ENCODE measurements around the gene TRIB2. TPM values are rescaled to one million over a fixed set of nuclear protein-coding genes. Genes with fewer than 3 reads are reported as not detected.

The TRIB2 gene
- total RNA-seq, 5 donors from 2014 or later (not counting 1 experiment from before 2014, with no cell fraction given): 111 to 131 (median 121) TPM

GRCh38 chr2:12766421-12766879 is 49.7 kb downstream of the TRIB2 start:
- Mint-ChIP-seq H3K4me3 (no peak overlapping the region), H3K4me1 (peaks cover 0 to 7% (median 4%) of the 10 kb centered on the region in 3 donors), H3K9me3 (peaks cover 0 to 12% (median 2%) of the 10 kb centered on the region in 3 donors), H3K36me3 (peaks cover 4% of the 10 kb centered on the region), H3K27me3 (peaks cover 13 to 20% of the 10 kb centered on the region in 2 donors), H3K27ac (no peak overlapping the region)
- Histone ChIP-seq H3K9me3 (no peaks in the 10 kb centered on the region), H3K27ac (ENCODE audit: low read length) (no peak overlapping the region), H3K4me3 (ENCODE audit: control insufficient read depth in 1 of 2, extremely low read depth in 1 of 2, low read length in 1 of 2) (no peak overlapping the region), H3K27me3 (replicated peaks in 1 of 2; ENCODE audit: control insufficient read depth in 2 of 2, extremely low read depth in 1 of 2, insufficient read depth in 2 of 2, low read length in 1 of 2) (peaks cover 6 to 7% of the 10 kb centered on the region in 2 experiments), H3K36me3 (ENCODE audit: control insufficient read depth in 2 of 2, extremely low read depth in 1 of 2, insufficient read depth in 1 of 2, low read length in 1 of 2) (no peaks in the 10 kb centered on the region), H3K4me1 (ENCODE audit: control insufficient read depth in 1 of 2, extremely low read depth in 1 of 2, insufficient read depth in 2 of 2, low read length in 2 of 2) (no peaks in the 10 kb centered on the region)
- DNase-seq (no peak), ATAC-seq (replicated peaks in 1 of 4) (no peak)
- 95% methylated on average over 12 of the region's 12 CpGs for WGBS (ENCODE audit: insufficient coverage)
- ChIA-PET CTCF (no interaction called here), POLR2A (no interaction called here)

GRCh38 chr2:12767541-12767940 is 50.8 kb downstream of the TRIB2 start:
- Mint-ChIP-seq H3K27ac (no peak overlapping the region), H3K4me3 (no peak overlapping the region), H3K36me3 (peaks cover 4% of the 10 kb centered on the region), H3K4me1 (peaks cover 0 to 7% (median 0%) of the 10 kb centered on the region in 3 donors), H3K27me3 (peaks cover 13 to 24% of the 10 kb centered on the region in 2 donors), H3K9me3 (peaks cover 0 to 12% (median 2%) of the 10 kb centered on the region in 3 donors)
- H3K27me3 ChIP-seq (replicated peaks in 1 of 2; ENCODE audit: control insufficient read depth in 2 of 2, extremely low read depth in 1 of 2, insufficient read depth in 2 of 2, low read length in 1 of 2): peaks cover 6 to 7% of the 10 kb centered on the region in 2 experiments
- CTCF ChIA-PET: interaction anchor here in 1 of 2 donors (0.5 kb wide), 1 partner anchor 412 kb away, joined by 3 read pairs; no protein-coding TSS in a partner anchor
- ATAC-seq (replicated peaks in 1 of 4) (no peak), DNase-seq (no peak)
- no peaks in the 10 kb centered on the region for H3K9me3 ChIP-seq
- POLR2A ChIA-PET: no interaction called here
- H3K36me3 ChIP-seq (ENCODE audit: control insufficient read depth in 2 of 2, extremely low read depth in 1 of 2, insufficient read depth in 1 of 2, low read length in 1 of 2): no peaks in the 10 kb centered on the region
- no peak overlapping the region for H3K4me3 ChIP-seq (ENCODE audit: control insufficient read depth in 1 of 2, extremely low read depth in 1 of 2, low read length in 1 of 2)
- H3K27ac ChIP-seq (ENCODE audit: low read length): no peak overlapping the region
- 100% methylated on average over 6 of the region's 8 CpGs for WGBS (ENCODE audit: insufficient coverage)
- no peaks in the 10 kb centered on the region for H3K4me1 ChIP-seq (ENCODE audit: control insufficient read depth in 1 of 2, extremely low read depth in 1 of 2, insufficient read depth in 2 of 2, low read length in 2 of 2)

GRCh38 chr2:12767996-12768624 is 51.4 kb downstream of the TRIB2 start:
- H3K36me3 ChIP-seq (ENCODE audit: control insufficient read depth in 2 of 2, extremely low read depth in 1 of 2, insufficient read depth in 1 of 2, low read length in 1 of 2): no peaks in the 10 kb centered on the region
- Mint-ChIP-seq H3K27me3 (peaks cover 13 to 24% of the 10 kb centered on the region in 2 donors), H3K27ac (no peak overlapping the region), H3K4me1 (peaks cover 0 to 7% (median 0%) of the 10 kb centered on the region in 3 donors), H3K36me3 (peaks cover 4% of the 10 kb centered on the region), H3K4me3 (no peak overlapping the region), H3K9me3 (peaks cover 0 to 12% (median 2%) of the 10 kb centered on the region in 3 donors)
- H3K27me3 ChIP-seq (replicated peaks in 1 of 2; ENCODE audit: control insufficient read depth in 2 of 2, extremely low read depth in 1 of 2, insufficient read depth in 2 of 2, low read length in 1 of 2): peaks cover 6 to 7% of the 10 kb centered on the region in 2 experiments
- ATAC-seq (replicated peaks in 1 of 4) (no peak), DNase-seq (no peak)
- no peaks in the 10 kb centered on the region for H3K9me3 ChIP-seq
- H3K4me3 ChIP-seq (ENCODE audit: control insufficient read depth in 1 of 2, extremely low read depth in 1 of 2, low read length in 1 of 2): no peak overlapping the region
- POLR2A ChIA-PET: interaction anchor here in 1 of 2 donors (0.5 kb wide), 1 partner anchor 284 kb away, joined by 5 read pairs; no protein-coding TSS in a partner anchor
- H3K27ac ChIP-seq (ENCODE audit: low read length): no peak overlapping the region
- no peaks in the 10 kb centered on the region for H3K4me1 ChIP-seq (ENCODE audit: control insufficient read depth in 1 of 2, extremely low read depth in 1 of 2, insufficient read depth in 2 of 2, low read length in 2 of 2)
- CTCF ChIA-PET: interaction anchor here in 1 of 2 donors (0.5 kb wide), 1 partner anchor 412 kb away, joined by 3 read pairs; no protein-coding TSS in a partner anchor
- no CpG with 5 or more reads among the region's 3 CpGs for WGBS (ENCODE audit: insufficient coverage)

GRCh38 chr2:12769492-12770105 is 52.9 kb downstream of the TRIB2 start:
- H3K4me1 Mint-ChIP-seq: peaks cover 0 to 7% (median 0%) of the 10 kb centered on the region in 3 donors
- H3K4me3 ChIP-seq (ENCODE audit: control insufficient read depth in 1 of 2, extremely low read depth in 1 of 2, low read length in 1 of 2): no peak overlapping the region
- 42% methylated on average over 9 of the region's 9 CpGs for WGBS (ENCODE audit: insufficient coverage)
- no peaks in the 10 kb centered on the region for H3K36me3 Mint-ChIP-seq
- no peak overlapping the region for H3K4me3 Mint-ChIP-seq
- peaks cover 13 to 25% of the 10 kb centered on the region in 2 donors for H3K27me3 Mint-ChIP-seq
- no peaks in the 10 kb centered on the region for H3K4me1 ChIP-seq (ENCODE audit: control insufficient read depth in 1 of 2, extremely low read depth in 1 of 2, insufficient read depth in 2 of 2, low read length in 2 of 2)
- no peak overlapping the region for H3K27ac Mint-ChIP-seq
- no peak for ATAC-seq (replicated peaks in 1 of 4)
- H3K27me3 ChIP-seq (replicated peaks in 1 of 2; ENCODE audit: control insufficient read depth in 2 of 2, extremely low read depth in 1 of 2, insufficient read depth in 2 of 2, low read length in 1 of 2): peaks cover 6 to 7% of the 10 kb centered on the region in 2 experiments
- CTCF ChIA-PET: no interaction called here
- no peaks in the 10 kb centered on the region for H3K36me3 ChIP-seq (ENCODE audit: control insufficient read depth in 2 of 2, extremely low read depth in 1 of 2, insufficient read depth in 1 of 2, low read length in 1 of 2)
- H3K9me3 ChIP-seq: no peaks in the 10 kb centered on the region
- peaks cover 0 to 5% (median 0%) of the 10 kb centered on the region in 3 donors for H3K9me3 Mint-ChIP-seq
- POLR2A ChIA-PET: no interaction called here
- DNase-seq: no peak
- H3K27ac ChIP-seq (ENCODE audit: low read length): no peak overlapping the region

GRCh38 chr2:12770300-12770968 is 53.7 kb downstream of the TRIB2 start:
- Histone ChIP-seq H3K27ac (ENCODE audit: low read length) (no peak overlapping the region), H3K9me3 (no peaks in the 10 kb centered on the region), H3K4me1 (ENCODE audit: control insufficient read depth in 1 of 2, extremely low read depth in 1 of 2, insufficient read depth in 2 of 2, low read length in 2 of 2) (no peaks in the 10 kb centered on the region), H3K27me3 (replicated peaks in 1 of 2; ENCODE audit: control insufficient read depth in 2 of 2, extremely low read depth in 1 of 2, insufficient read depth in 2 of 2, low read length in 1 of 2) (peaks cover 6 to 7% of the 10 kb centered on the region in 2 experiments), H3K4me3 (ENCODE audit: control insufficient read depth in 1 of 2, extremely low read depth in 1 of 2, low read length in 1 of 2) (no peak overlapping the region), H3K36me3 (ENCODE audit: control insufficient read depth in 2 of 2, extremely low read depth in 1 of 2, insufficient read depth in 1 of 2, low read length in 1 of 2) (no peaks in the 10 kb centered on the region)
- Mint-ChIP-seq H3K36me3 (no peaks in the 10 kb centered on the region), H3K4me1 (peaks cover 0 to 7% (median 0%) of the 10 kb centered on the region in 3 donors), H3K27ac (no peak overlapping the region), H3K9me3 (peaks cover 0 to 4% (median 0%) of the 10 kb centered on the region in 3 donors), H3K27me3 (peaks cover 11 to 28% of the 10 kb centered on the region in 2 donors), H3K4me3 (no peak overlapping the region)
- CTCF ChIA-PET: interaction anchor here in 1 of 2 donors (0.6 to 0.7 kb wide), 2 partner anchors 328 to 1290 kb away, joined by 3 to 8 read pairs; no protein-coding TSS in a partner anchor
- POLR2A ChIA-PET: no interaction called here
- 80% methylated on average over 1 of the region's 8 CpGs for WGBS (ENCODE audit: insufficient coverage)
- DNase-seq: no peak
- ATAC-seq (replicated peaks in 1 of 4): no peak

GRCh38 chr2:12771154-12771553 is 54.4 kb downstream of the TRIB2 start:
- Histone ChIP-seq H3K27me3 (replicated peaks in 1 of 2; ENCODE audit: control insufficient read depth in 2 of 2, extremely low read depth in 1 of 2, insufficient read depth in 2 of 2, low read length in 1 of 2) (peaks cover 6 to 7% of the 10 kb centered on the region in 2 experiments), H3K4me1 (ENCODE audit: control insufficient read depth in 1 of 2, extremely low read depth in 1 of 2, insufficient read depth in 2 of 2, low read length in 2 of 2) (no peaks in the 10 kb centered on the region), H3K27ac (ENCODE audit: low read length) (no peak overlapping the region), H3K4me3 (ENCODE audit: control insufficient read depth in 1 of 2, extremely low read depth in 1 of 2, low read length in 1 of 2) (no peak overlapping the region), H3K9me3 (no peaks in the 10 kb centered on the region), H3K36me3 (ENCODE audit: control insufficient read depth in 2 of 2, extremely low read depth in 1 of 2, insufficient read depth in 1 of 2, low read length in 1 of 2) (no peaks in the 10 kb centered on the region)
- Mint-ChIP-seq H3K27ac (no peak overlapping the region), H3K36me3 (no peaks in the 10 kb centered on the region), H3K4me1 (peaks cover 0 to 7% (median 0%) of the 10 kb centered on the region in 3 donors), H3K4me3 (no peak overlapping the region), H3K9me3 (peaks cover 0 to 4% (median 0%) of the 10 kb centered on the region in 3 donors), H3K27me3 (peaks cover 11 to 28% of the 10 kb centered on the region in 2 donors)
- CTCF ChIA-PET: interaction anchor here in 1 of 2 donors (0.6 to 0.7 kb wide), 2 partner anchors 327 to 1290 kb away, joined by 3 to 8 read pairs; no protein-coding TSS in a partner anchor
- no peak for ATAC-seq (replicated peaks in 1 of 4)
- no CpG with 5 or more reads among the region's 3 CpGs for WGBS (ENCODE audit: insufficient coverage)
- DNase-seq: no peak
- POLR2A ChIA-PET: no interaction called here

Measured in T-cell (primary cell).